Brain microvascular endothelial cell (primary cell): ENCODE data around the gene DEAF1.

Source experiments
- DNase-seq: peaks from one replicate; pipeline ENCODE4 v3.0.0-alpha.2; 2020
- H3K27ac ChIP-seq: fragments of 250-450 bp; sonication (Bioruptor Pico); 2 replicates; pipeline ENCODE4 v1.5.1; 2020; ENCODE audit warnings: mild to moderate bottlenecking, moderate library complexity
- H3K27me3 ChIP-seq: fragments of 250-450 bp; sonication (Bioruptor Pico); replicated peaks from 2 replicates; pipeline ENCODE4 v1.5.1; 2020; ENCODE audit warnings: mild to moderate bottlenecking
- H3K36me3 ChIP-seq: fragments of 250-450 bp; sonication (Bioruptor Pico); replicated peaks from 2 replicates; pipeline ENCODE4 v1.5.1; 2020; ENCODE audit warnings: mild to moderate bottlenecking
- H3K4me3 ChIP-seq: 2 replicates; pipeline ENCODE4 v1.5.1; 2011; ENCODE audit warnings: low read depth, mild to moderate bottlenecking, control low read depth, low read length, moderate library complexity
- CTCF ChIP-seq: IDR thresholded peaks from 2 replicates; pipeline ENCODE4 v1.5.1; 2011; ENCODE audit warnings: low read depth, mild to moderate bottlenecking, moderate library complexity, low read length, control low read depth, inconsistent platforms; ENCODE audit errors: missing control alignments
- in situ Hi-C: cut with HindIII; loops from 2 replicates; pipeline ENCODE4 v1.10.0; 2017; ENCODE audit warnings: low sequenced_read_pairs, low pct_ligation_motif_present

The DEAF1 gene

GRCh38 chr11:628056-628455 lies 67.0 kb downstream of the DEAF1 start:
- TF ChIP-seq CTCF, result no peak
- DNase-seq, result no peak
- Histone ChIP-seq H3K4me3 (no peak overlapping the region), H3K27me3 (peaks cover 2% of the 10 kb centered on the region), H3K36me3 (no peaks in the 10 kb centered on the region), H3K27ac (no peak overlapping the region)
- in situ Hi-C loops, result no loop called here

GRCh38 chr11:627308-627576 lies 67.8 kb downstream of the DEAF1 start:
- no peak overlapping the region for H3K4me3 ChIP-seq
- peaks cover 2% of the 10 kb centered on the region for H3K27me3 ChIP-seq
- no peak overlapping the region for H3K27ac ChIP-seq
- no peak for TF ChIP-seq CTCF
- DNase-seq, result no peak
- H3K36me3 ChIP-seq, result no peaks in the 10 kb centered on the region
- in situ Hi-C loops, result no loop called here

GRCh38 chr11:626475-627307 lies 68.3 kb downstream of the DEAF1 start, which contains the start of gene SCT:
SCT (minus strand) TSS chr11:627181; CDS start chr11:627143, 38 bp downstream.
- H3K27me3 ChIP-seq, result peaks cover 2% of the 10 kb centered on the region
- no peak within 1 kb of the TSS for H3K4me3 ChIP-seq
- H3K27ac ChIP-seq, result no peak within 1 kb of the TSS
- H3K36me3 ChIP-seq, result no peaks in the 10 kb centered on the region
- DNase-seq, result no peak
- no peak for TF ChIP-seq CTCF
- in situ Hi-C loops, result no loop called here

GRCh38 chr11:625636-626268 lies 69.3 kb downstream of the DEAF1 start:
- Histone ChIP-seq H3K36me3 (no peaks in the 10 kb centered on the region), H3K4me3 (no peak overlapping the region), H3K27me3 (peaks cover 2% of the 10 kb centered on the region), H3K27ac (no peak overlapping the region)
- no peak for DNase-seq
- TF ChIP-seq CTCF, result no peak
- in situ Hi-C loops, result no loop called here

GRCh38 chr11:624705-625635 lies 70.1 kb downstream of the DEAF1 start, which contains the start of gene CDHR5:
CDHR5 (minus strand) TSS chr11:624955; CDS start chr11:624902, 53 bp downstream.
- TF ChIP-seq CTCF, result no peak
- no peaks in the 10 kb centered on the region for H3K36me3 ChIP-seq
- H3K4me3 ChIP-seq, result no peak within 1 kb of the TSS
- no peak for DNase-seq
- in situ Hi-C loops, result no loop called here
- H3K27ac ChIP-seq, result no peak within 1 kb of the TSS
- peaks cover 2% of the 10 kb centered on the region for H3K27me3 ChIP-seq
